ENCODE data around the gene ATP12A. TPM values are rescaled to one million over a fixed set of nuclear protein-coding genes. Genes with fewer than 3 reads are reported as not detected.
A peak's percentile ranks its signal among the peaks of the same experiment; 100 is the strongest.

Gene ATP12A
- total and polyA plus RNA-seq, 2 experiments from 2014 or later, result 0.07 to 0.31 TPM

- H3K4me3 ChIP-seq, result no peak overlapping the region
- WGBS (ENCODE audit: low lambda C conversion rate, missing lambda C conversion rate), result 91% methylated on average over 5 of the region's 5 CpGs
- TF ChIP-seq EZH2phosphoT487 (IDR thresholded peaks at IDR 0.05; ENCODE audit: low read depth, severe bottlenecking, unreplicated experiment) (no peak), EZH2 (IDR thresholded peaks at IDR 0.05; ENCODE audit: borderline replicate concordance) (no peak)
- TF ChIP-seq, protein P1, sequence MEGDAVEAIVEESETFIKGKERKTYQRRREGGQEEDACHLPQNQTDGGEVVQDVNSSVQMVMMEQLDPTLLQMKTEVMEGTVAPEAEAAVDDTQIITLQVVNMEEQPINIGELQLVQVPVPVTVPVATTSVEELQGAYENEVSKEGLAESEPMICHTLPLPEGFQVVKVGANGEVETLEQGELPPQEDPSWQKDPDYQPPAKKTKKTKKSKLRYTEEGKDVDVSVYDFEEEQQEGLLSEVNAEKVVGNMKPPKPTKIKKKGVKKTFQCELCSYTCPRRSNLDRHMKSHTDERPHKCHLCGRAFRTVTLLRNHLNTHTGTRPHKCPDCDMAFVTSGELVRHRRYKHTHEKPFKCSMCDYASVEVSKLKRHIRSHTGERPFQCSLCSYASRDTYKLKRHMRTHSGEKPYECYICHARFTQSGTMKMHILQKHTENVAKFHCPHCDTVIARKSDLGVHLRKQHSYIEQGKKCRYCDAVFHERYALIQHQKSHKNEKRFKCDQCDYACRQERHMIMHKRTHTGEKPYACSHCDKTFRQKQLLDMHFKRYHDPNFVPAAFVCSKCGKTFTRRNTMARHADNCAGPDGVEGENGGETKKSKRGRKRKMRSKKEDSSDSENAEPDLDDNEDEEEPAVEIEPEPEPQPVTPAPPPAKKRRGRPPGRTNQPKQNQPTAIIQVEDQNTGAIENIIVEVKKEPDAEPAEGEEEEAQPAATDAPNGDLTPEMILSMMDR (IDR thresholded peaks at IDR 0.05; ENCODE audit: poor library complexity), result no peak
Measured at GRCh38 chr13:24691381-24691780, 11.2 kb downstream of the ATP12A start.

GRCh38 chr13:24692561-24692960, 12.4 kb downstream of the ATP12A start:
- Histone ChIP-seq H3K4me3 (no peak overlapping the region), H3K36me3 (replicated peaks; ENCODE audit: insufficient read depth, low read depth) (no peaks in the 10 kb centered on the region), H3K4me2 (no peak overlapping the region), H3K9me3 (ENCODE audit: low read depth) (no peaks in the 10 kb centered on the region), H3K79me2 (no peaks in the 10 kb centered on the region), H4K20me1 (ENCODE audit: insufficient read depth, poor library complexity, severe bottlenecking) (no peaks in the 10 kb centered on the region), H2AFZ (no peak overlapping the region), H3K9me2 (replicated peaks; ENCODE audit: insufficient read depth) (no peaks in the 10 kb centered on the region), H3K27ac (no peak overlapping the region), H3K27me3 (no peaks in the 10 kb centered on the region), H3K4me1 (ENCODE audit: insufficient read depth) (no peaks in the 10 kb centered on the region)
- TF ChIP-seq EZH2 (IDR thresholded peaks at IDR 0.05; ENCODE audit: borderline replicate concordance), result no peak
- TF ChIP-seq EZH2phosphoT487 (IDR thresholded peaks at IDR 0.05; ENCODE audit: low read depth, severe bottlenecking, unreplicated experiment), result no peak
- TF ChIP-seq, protein P1 (IDR thresholded peaks at IDR 0.05; ENCODE audit: poor library complexity), result no peak
- WGBS (ENCODE audit: low lambda C conversion rate, missing lambda C conversion rate), result 47% methylated on average over 4 of the region's 4 CpGs
- DNase-seq (ENCODE audit: low spot score), result peak; percentile 47

More at GRCh38 chr13:24691381-24691780, 11.2 kb downstream of the ATP12A start:
- no peaks in the 10 kb centered on the region for H3K27me3 ChIP-seq
- H3K9me2 ChIP-seq (replicated peaks; ENCODE audit: insufficient read depth), result no peaks in the 10 kb centered on the region
- no peak overlapping the region for H3K27ac ChIP-seq
- H3K4me1 ChIP-seq (ENCODE audit: insufficient read depth), result no peaks in the 10 kb centered on the region
- no peaks in the 10 kb centered on the region for H4K20me1 ChIP-seq (ENCODE audit: insufficient read depth, poor library complexity, severe bottlenecking)
- DNase-seq (ENCODE audit: low spot score), result no peak
- H2AFZ ChIP-seq, result no peak overlapping the region
- H3K9me3 ChIP-seq (ENCODE audit: low read depth), result no peaks in the 10 kb centered on the region
- H3K36me3 ChIP-seq (replicated peaks; ENCODE audit: insufficient read depth, low read depth), result no peaks in the 10 kb centered on the region
- no peaks in the 10 kb centered on the region for H3K79me2 ChIP-seq
- no peak overlapping the region for H3K4me2 ChIP-seq

DNA sequence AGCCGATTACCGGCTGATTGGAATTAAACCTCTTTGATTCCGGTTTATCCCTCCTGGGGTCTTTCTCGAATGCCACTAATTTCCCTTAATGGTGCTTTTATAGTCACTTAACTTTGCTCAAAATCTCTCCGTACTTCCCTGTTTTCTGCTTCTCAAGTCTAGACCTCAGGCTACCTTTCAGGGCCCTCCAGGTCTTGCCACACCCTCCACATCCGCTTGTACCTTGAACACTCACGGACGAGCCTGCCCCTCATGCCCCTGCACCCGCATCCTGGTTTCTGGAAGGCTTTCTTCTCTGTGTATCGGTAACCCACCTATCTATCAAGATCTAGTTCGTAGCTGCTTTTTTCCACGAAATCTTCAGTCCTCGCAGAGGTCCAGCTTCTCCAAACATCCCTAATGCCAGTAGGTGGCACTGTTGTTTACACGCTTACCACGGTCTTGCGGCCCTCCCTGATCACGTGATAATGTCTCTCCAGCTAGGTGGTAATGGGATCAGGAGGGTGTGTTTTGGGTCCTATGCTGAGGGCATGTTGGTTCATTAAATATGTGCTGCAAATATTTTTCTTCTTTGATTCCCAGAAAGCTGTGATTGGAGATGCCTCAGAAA, 13.8 kb downstream of the ATP12A start:
- WGBS (ENCODE audit: low lambda C conversion rate, missing lambda C conversion rate), result 30% methylated on average over 17 of the region's 17 CpGs
- H3K79me2 ChIP-seq, result no peaks in the 10 kb centered on the region
- H3K9me2 ChIP-seq (replicated peaks; ENCODE audit: insufficient read depth), result no peaks in the 10 kb centered on the region
- no peaks in the 10 kb centered on the region for H4K20me1 ChIP-seq (ENCODE audit: insufficient read depth, poor library complexity, severe bottlenecking)
- peak; percentile 79 for DNase-seq (ENCODE audit: low spot score)
- TF ChIP-seq EZH2phosphoT487 (IDR thresholded peaks at IDR 0.05; ENCODE audit: low read depth, severe bottlenecking, unreplicated experiment) (no peak), EZH2 (IDR thresholded peaks at IDR 0.05; ENCODE audit: borderline replicate concordance) (no peak)
- TF ChIP-seq, protein P1 (IDR thresholded peaks at IDR 0.05; ENCODE audit: poor library complexity), result peak; percentile 64
- H3K27me3 ChIP-seq, result no peaks in the 10 kb centered on the region
- no peak overlapping the region for H3K4me2 ChIP-seq
- no peak overlapping the region for H2AFZ ChIP-seq
- H3K36me3 ChIP-seq (replicated peaks; ENCODE audit: insufficient read depth, low read depth), result no peaks in the 10 kb centered on the region
- H3K4me3 ChIP-seq, result no peak overlapping the region
- no peaks in the 10 kb centered on the region for H3K4me1 ChIP-seq (ENCODE audit: insufficient read depth)
- no peaks in the 10 kb centered on the region for H3K9me3 ChIP-seq (ENCODE audit: low read depth)
- H3K27ac ChIP-seq, result no peak overlapping the region

Measured in hepatocyte (in vitro differentiated cells).